ENCODE results near the gene PPP4R4.
"Not testable (repeated sequence)": the region's sequence is repeated elsewhere in the genome, so short reads cannot be mapped to it uniquely, and the experiment has no call there.

The PPP4R4 gene

DNA sequence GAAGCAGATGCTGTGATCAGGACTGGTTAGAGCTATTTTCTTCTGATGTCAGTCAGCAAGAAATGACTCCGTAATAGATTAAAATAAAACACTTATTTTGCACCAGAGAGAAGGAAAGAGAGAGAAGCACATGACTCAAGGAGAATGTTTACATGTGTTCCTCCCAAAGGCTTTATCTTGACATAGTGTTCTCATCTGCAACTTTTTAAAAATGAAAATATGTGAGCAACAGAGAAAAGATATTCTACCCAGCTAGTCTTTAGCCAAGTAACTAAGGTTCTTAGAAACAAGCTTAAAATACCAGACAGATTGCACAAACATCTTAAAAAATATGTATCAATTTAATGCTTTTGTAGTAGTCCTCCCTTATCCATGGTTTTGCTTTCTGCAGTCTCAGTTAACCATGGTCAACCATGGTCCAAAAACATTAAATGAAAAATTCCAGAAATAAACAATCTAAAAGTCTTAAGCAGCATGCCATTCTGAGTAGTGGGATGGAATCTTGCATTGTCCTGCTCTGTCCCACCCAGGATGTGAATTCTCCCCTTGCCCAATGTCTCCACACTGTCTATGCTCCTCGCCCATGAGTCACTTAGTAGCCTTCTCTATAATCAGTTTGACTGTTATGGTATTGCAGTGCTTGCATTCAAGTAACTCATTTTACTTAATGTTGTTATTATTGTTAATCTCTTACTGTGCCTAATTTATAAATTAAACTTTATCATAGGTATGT is 109.0 kb downstream of the PPP4R4 start:
- no peak for DNase-seq

GRCh38 chr14:94284221-94284620 is 110.1 kb downstream of the PPP4R4 start:
- no peak for DNase-seq

- DNase-seq = no peak
These were observed 111.0 kb downstream of the PPP4R4 start for GRCh38 chr14:94285158-94285557.

DNA sequence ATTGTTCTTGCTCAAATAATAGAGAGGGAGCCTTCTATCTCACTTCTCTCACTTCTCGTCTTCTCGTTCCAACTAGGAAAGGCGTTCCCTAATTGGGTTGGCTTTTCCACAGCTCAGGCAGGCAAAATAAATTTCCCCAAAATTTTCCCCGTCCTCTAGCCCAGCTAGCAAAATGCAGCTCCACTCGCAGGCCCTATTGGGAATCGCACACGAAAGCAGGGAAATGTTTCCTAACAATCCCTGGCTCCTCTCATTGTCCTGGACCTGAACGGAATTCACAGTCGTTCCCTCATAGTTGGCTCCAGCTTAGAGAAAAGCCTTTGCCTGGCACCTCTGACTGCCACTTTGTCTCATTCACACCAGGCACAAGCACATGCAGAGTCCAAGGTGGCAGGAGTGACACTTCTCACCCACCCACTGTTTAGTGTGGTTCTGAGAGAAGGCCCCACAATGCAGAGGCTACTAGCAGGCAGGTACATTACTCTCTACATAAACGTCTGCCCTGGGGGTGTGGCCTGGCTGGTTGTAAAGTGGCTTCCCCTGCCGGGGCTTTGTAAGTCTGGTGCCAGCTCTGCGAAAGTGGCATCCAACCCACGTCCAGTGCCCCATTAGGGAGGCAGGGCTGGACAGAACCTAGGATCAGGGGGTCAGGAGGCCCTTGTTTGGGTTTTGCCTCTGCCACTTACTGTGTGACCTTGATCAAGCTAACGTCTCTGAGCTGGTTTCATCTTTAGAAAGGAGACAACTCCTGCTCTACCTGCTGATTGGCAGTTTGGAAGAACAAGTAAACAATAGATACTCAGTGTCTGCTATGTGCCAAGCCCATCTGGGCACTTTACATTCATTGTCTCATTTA is 114.7 kb downstream of the PPP4R4 start:
- DNase-seq = no peak

- DNase-seq = no peak
These were observed 116.1 kb downstream of the PPP4R4 start for GRCh38 chr14:94290197-94290596.

- DNase-seq = no peak
These were observed 117.2 kb downstream of the PPP4R4 start for GRCh38 chr14:94291159-94291905.

DNA sequence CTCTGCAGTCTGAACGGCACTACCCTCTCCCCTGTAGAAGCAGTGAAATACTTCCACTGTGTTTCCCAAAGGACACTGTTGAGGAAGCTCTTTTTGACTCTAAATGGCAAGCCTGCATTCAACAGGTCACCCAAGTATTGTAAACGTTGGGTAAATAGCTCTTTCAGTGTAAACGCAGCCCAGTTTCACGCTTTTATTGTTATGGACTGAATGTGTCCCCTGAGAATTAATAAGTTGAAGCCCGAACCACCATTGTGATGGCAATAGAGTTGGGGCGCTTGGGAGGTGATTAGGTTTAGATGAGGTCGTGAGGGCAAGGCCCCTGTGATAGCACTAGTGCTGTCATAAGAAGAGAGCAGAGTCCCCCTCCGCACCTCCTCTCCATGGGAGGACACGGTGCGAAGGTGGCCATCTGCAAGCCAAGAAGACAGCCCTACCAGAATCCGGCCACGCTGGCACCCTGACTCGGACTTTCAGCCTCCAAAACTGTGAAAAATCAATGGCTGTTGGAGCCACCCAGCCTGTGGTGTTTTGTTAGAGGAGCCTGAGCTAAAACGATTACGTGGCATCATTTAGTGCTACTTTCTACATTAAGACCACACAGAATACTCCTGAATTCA is 117.9 kb downstream of the PPP4R4 start:
- no peak for DNase-seq

GRCh38 chr14:94292526-94292871 is 118.4 kb downstream of the PPP4R4 start:
- no peak for DNase-seq

DNA sequence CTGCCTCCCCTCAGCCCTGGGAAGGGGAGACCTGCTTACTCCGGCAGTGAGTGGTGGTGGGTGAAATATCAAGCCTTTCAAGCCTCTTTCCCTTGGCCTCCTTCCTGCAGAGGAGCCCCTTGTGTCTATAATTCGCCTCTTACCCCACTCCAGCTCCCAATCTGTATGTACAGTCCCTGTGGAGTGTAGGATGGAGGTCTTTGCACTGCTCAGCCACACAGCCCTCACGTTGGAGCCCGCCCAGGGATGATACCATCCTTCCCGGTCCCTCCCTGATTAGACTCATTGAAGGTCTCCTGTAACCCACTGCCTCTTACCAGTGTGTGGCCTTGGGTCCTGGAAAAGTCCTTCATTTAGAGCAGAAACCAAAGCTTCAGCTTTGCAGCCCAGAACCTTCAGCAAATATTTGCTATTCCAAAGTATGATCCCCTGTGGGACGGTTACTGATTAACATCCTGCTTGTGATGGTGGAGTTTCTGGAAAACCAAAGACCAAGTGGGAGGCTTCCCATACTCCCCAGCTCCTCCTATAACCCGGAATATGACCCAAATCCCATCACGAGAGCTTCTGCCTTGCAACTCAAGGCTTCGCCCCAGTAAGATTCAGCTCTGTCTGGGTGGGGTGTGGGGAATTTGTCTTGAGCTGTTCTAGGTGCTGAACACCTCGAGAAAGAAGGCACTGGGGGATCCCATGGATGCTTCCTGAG is 118.9 kb downstream of the PPP4R4 start, which contains the start of gene SERPINA10:
Gene SERPINA10, minus strand, starts transcription at position 397 of the 706 bp plus-strand sequence. CDS start 2,675 bp downstream, outside the sequence.
- no peak for DNase-seq

- DNase-seq = no peak
These were observed 119.4 kb downstream of the PPP4R4 start for GRCh38 chr14:94293578-94293924.

- DNase-seq = no peak
These were observed 121.4 kb downstream of the PPP4R4 start for GRCh38 chr14:94295360-94296180.

GRCh38 chr14:94296181-94296545 is 122.0 kb downstream of the PPP4R4 start:
- not testable (repeated sequence) for DNase-seq

- no peak for DNase-seq
These were observed 124.0 kb downstream of the PPP4R4 start for GRCh38 chr14:94298130-94298529.

GRCh38 chr14:94303111-94303510 is 129.0 kb downstream of the PPP4R4 start:
- DNase-seq = no peak

- no peak for DNase-seq
These were observed 130.1 kb downstream of the PPP4R4 start for GRCh38 chr14:94304243-94304642.

GRCh38 chr14:94305620-94306019 is 131.5 kb downstream of the PPP4R4 start:
- no peak for DNase-seq

DNA sequence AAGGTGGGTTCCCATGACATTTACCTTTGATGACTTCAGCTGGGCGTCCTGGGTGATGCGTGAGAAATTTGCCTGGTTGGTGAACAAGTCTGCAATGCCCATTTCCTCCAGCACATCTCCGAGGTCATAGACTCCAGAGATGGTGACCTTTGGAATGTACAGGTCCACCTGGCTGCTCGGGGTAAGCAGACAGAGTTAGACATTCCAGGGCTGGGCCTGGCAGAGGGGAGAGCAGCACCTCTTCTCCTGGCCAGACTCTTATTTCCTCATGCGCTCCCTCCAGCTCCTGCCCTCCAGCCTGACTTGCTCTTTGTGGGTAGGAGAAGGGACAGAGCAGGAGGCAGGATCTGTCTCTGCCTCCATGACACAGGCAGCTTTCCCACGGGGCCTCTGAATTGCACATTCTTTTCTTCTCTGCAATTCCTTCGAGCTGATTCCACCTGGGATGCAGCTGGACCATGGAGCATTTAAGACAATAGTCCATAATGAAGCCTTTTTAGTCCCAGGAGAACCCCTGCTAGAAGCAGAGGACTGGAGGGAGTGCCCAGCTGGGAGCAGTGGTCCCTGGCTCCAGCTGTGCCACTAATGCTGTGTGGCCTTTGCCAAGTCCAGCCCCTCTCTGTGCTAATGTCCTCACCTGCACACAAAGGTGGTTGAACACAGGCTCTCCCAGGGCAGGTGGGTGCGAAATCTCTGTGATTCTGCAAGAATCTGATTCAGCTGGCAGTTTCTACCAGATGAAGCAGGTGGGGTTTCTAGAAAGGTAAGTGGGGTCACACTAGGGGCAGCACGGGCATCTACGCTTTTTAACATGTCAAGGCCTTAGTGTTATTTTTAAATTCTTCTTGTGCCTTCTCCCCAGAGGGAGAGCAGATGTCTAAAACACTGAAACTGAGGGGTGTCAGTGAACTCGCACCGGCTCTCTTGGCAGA is 132.2 kb downstream of the PPP4R4 start:
- no peak for DNase-seq

GRCh38 chr14:94307410-94307992 is 133.4 kb downstream of the PPP4R4 start:
- DNase-seq = no peak

- DNase-seq = no peak
These were observed 135.6 kb downstream of the PPP4R4 start for GRCh38 chr14:94309721-94310120.

DNA sequence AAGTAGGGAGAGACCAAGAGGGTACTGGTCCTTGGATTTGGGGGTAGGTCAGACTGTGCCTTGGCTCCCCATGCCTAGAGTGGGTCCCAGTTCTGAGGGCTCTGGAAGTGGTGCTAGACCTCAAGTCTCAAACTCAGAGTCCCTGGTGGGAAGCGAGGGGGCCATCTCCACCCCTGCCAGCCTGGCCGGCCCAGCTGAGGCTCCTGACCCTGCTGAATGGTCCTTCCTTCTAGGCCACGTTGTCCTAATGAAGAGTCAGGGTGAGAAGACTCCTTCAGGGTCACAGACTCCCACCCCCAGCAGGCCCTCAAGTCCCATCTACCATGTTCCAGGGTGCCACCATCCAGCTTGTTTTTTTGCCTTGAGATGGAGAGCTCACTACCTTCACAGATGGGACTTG is 136.1 kb downstream of the PPP4R4 start:
- DNase-seq = no peak
